Loucy (cell line): ENCODE measurements around the gene TMEM181.

ENCODE experiments used
- CTCF ChIP-seq: fragments of 200-600 bp; sonication (generic); conservative IDR thresholded peaks from 2 replicates; pipeline ENCODE4 v1.5.1; 2014; ENCODE audit warnings: mild to moderate bottlenecking, antibody characterized with exemption, low read length
- EZH2phosphoT487 ChIP-seq: fragments of 200-600 bp; IDR thresholded peaks from 2 replicates; pipeline ENCODE4 v1.6.1; 2018; ENCODE audit warnings: antibody characterized with exemption, mild to moderate bottlenecking, moderate library complexity, borderline replicate concordance

DNA sequence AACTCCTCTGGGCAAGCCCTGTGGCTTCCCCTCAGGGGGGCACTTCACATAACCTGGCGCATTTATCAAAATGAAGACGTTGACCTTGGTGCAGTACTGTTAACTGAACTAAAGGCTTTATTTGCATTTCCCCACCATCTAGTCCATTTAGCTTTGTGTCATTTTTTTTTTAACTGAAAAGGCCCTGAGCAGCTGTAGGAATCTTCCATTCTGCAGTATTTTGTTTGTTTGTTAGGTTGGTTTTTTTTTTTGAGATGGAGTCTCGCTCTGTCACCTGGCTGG is 10.7 kb downstream of the TMEM181 start:
- TF ChIP-seq CTCF (no peak), EZH2phosphoT487 (no peak)
